ENCODE data around the gene AGTPBP1. TPM values are rescaled to one million over a fixed set of nuclear protein-coding genes. Genes with fewer than 3 reads are reported as not detected.
"Not testable (repeated sequence)": the region's sequence is repeated elsewhere in the genome, so short reads cannot be mapped to it uniquely, and the experiment has no call there.

Gene AGTPBP1
- total RNA-seq, 4 donors from 2014 or later: 12.9 to 36.6 (median 29.1) TPM

DNA sequence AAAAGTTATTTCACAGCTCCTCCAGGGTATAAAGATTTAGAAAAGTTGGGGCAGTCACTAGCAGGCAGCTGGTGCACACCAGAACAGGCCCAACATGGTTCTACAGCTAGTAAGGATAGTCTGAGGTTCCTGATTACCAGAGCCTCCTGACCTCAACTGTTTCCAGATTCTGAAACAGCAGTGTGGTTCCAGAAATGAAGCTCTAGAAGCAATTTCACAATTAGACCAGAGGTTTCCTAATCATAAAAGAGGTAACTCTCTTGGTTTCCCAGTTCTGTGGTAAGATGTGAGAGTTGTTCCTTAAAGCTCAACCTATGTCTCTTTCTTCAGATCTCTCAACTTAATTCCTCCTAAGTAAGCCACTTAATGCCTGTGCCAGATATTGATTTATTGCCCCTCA lies 11.9 kb downstream of the AGTPBP1 start:
- H3K9me3 ChIP-seq: no peaks in the 10 kb centered on the region
- no peak overlapping the region for H3K4me3 ChIP-seq
- TF ChIP-seq POLR2A (IDR thresholded peaks at IDR 0.05): no peak
- TF ChIP-seq, protein P1, sequence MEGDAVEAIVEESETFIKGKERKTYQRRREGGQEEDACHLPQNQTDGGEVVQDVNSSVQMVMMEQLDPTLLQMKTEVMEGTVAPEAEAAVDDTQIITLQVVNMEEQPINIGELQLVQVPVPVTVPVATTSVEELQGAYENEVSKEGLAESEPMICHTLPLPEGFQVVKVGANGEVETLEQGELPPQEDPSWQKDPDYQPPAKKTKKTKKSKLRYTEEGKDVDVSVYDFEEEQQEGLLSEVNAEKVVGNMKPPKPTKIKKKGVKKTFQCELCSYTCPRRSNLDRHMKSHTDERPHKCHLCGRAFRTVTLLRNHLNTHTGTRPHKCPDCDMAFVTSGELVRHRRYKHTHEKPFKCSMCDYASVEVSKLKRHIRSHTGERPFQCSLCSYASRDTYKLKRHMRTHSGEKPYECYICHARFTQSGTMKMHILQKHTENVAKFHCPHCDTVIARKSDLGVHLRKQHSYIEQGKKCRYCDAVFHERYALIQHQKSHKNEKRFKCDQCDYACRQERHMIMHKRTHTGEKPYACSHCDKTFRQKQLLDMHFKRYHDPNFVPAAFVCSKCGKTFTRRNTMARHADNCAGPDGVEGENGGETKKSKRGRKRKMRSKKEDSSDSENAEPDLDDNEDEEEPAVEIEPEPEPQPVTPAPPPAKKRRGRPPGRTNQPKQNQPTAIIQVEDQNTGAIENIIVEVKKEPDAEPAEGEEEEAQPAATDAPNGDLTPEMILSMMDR (IDR thresholded peaks at IDR 0.05): no peak
- intact Hi-C loops (cut with DNase I; ENCODE audit: low total_unique reads): no loop called here
- no peaks in the 10 kb centered on the region for H3K36me3 ChIP-seq
- H3K27me3 ChIP-seq: no peaks in the 10 kb centered on the region
- H3K4me1 ChIP-seq: no peaks in the 10 kb centered on the region
- DNase-seq: no peak
- H3K27ac ChIP-seq: no peak overlapping the region

DNA sequence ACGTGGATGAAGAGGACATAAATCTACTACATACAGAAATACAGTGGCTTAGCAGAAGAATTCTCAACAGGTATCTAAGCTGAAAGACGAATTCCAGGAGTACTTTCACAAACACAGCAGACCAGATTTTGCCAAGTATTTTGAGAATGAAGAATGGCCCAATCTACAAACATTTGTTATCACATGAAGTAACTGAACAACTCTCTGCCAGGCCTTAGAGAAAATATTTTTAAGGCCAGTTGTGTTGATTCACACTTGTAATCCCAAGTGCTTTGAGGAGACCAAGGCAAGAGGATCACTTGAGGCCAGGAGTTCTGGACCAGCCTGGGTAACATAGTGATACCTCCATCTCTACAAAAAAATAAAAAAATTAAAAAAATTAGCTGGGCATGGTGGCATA lies 14.3 kb downstream of the AGTPBP1 start:
- Histone ChIP-seq H3K4me3 (no peak overlapping the region), H3K27ac (no peak overlapping the region), H3K36me3 (no peaks in the 10 kb centered on the region), H3K9me3 (no peaks in the 10 kb centered on the region), H3K4me1 (no peaks in the 10 kb centered on the region), H3K27me3 (no peaks in the 10 kb centered on the region)
- TF ChIP-seq, protein P1 (IDR thresholded peaks at IDR 0.05): no peak
- TF ChIP-seq POLR2A (IDR thresholded peaks at IDR 0.05): no peak
- intact Hi-C loops (cut with DNase I; ENCODE audit: low total_unique reads): no loop called here
- DNase-seq: no peak

DNA sequence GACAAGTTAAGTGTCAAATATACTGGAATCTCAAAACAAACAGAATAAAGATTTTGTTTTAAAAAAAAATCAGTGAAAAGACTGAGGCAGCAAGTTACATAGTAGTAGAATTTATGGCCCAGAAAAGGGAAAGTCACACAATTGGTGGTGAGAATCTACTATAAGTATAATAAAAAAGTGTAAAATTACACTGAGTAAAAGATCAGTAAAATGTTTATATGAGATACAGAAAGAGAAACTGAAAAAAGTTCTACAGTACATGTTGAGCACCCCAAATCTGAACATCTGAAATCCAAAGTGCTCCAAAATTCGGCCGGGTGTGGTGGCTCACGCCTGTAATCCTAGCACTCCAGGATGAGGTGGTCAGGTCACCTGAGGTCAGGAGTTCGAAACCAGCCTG lies 15.0 kb downstream of the AGTPBP1 start:
- no peaks in the 10 kb centered on the region for H3K9me3 ChIP-seq
- TF ChIP-seq, protein P1 (IDR thresholded peaks at IDR 0.05): no peak
- TF ChIP-seq POLR2A (IDR thresholded peaks at IDR 0.05): no peak
- no peak overlapping the region for H3K27ac ChIP-seq
- intact Hi-C loops (cut with DNase I; ENCODE audit: low total_unique reads): no loop called here
- no peaks in the 10 kb centered on the region for H3K27me3 ChIP-seq
- no peaks in the 10 kb centered on the region for H3K36me3 ChIP-seq
- no peaks in the 10 kb centered on the region for H3K4me1 ChIP-seq
- no peak for DNase-seq
- H3K4me3 ChIP-seq: no peak overlapping the region

DNA sequence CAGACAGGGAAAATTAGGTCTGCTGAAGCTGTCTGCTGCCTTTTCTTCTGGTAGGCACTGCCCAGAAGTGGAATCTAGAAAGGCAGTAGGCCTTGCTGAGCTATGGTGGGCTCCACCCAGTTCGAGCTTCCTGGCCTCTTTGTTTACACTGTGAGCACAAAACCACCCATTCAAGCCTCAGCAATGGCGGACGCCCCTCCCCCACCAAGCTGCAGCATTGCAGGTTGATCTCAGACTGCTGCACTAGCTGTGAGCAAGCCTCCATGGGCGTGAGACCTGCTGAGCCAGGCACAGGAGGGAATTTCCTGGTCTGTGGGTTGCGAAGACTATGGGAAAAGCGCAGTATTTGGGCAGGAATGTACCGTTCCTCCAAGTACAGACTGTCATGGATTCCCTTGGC lies 18.5 kb downstream of the AGTPBP1 start:
- H3K27ac ChIP-seq: no peak overlapping the region
- H3K36me3 ChIP-seq: no peaks in the 10 kb centered on the region
- intact Hi-C loops (cut with DNase I; ENCODE audit: low total_unique reads): no loop called here
- DNase-seq: no peak
- no peaks in the 10 kb centered on the region for H3K27me3 ChIP-seq
- no peaks in the 10 kb centered on the region for H3K4me1 ChIP-seq
- H3K9me3 ChIP-seq: no peaks in the 10 kb centered on the region
- no peak overlapping the region for H3K4me3 ChIP-seq
- TF ChIP-seq, protein P1 (IDR thresholded peaks at IDR 0.05): no peak
- TF ChIP-seq POLR2A (IDR thresholded peaks at IDR 0.05): no peak

DNA sequence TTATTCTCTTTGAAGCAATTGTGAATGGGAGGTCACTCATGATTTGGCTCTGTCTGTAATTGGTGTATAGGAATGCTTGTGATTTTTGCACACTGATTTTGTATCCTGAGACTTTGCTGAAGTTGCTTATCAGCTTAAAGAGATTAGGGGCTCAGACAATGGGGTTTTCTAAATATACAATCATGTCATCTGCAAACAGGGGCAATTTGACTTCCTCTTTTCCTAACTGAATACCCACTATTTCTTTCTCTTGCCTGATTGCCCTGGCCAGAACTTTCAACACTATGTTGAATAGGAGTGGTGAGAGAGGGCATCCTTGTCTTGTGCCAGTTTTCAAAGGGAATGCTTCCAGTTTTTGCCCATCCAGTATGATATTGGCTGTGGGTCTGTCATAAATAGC lies 22.3 kb downstream of the AGTPBP1 start:
- H3K4me3 ChIP-seq; H3K27ac ChIP-seq; H3K36me3 ChIP-seq; DNase-seq; H3K4me1 ChIP-seq; H3K27me3 ChIP-seq; H3K9me3 ChIP-seq; intact Hi-C loops (cut with DNase I; ENCODE audit: low total_unique reads): not testable (repeated sequence)

DNA sequence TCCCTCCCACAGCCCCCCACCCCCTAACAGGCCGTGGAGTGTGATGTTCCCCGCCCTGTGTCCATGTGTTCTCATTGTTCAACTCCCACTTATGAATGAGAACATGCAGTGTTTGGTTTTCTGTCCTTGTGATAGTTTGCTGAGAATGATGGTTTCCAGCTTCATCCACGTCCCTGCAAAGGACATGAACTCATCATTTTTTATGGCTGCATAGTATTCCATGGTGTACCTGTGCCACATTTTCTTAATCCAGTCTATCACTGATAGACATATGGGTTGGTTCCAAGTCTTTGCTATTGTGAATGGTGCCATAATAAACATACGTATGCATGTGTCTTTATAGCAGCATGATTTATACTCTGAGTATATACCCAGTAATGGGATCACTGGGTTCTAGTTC lies 23.9 kb downstream of the AGTPBP1 start:
- DNase-seq; H3K36me3 ChIP-seq; H3K27ac ChIP-seq; H3K4me3 ChIP-seq; H3K4me1 ChIP-seq; H3K9me3 ChIP-seq; H3K27me3 ChIP-seq; intact Hi-C loops (cut with DNase I; ENCODE audit: low total_unique reads): not testable (repeated sequence)
